Activated T-cell treated with anti-CD3 and anti-CD28 coated beads for 1 hour (primary cell): ENCODE measurements around the gene TNRC18.

Experiments
- DNase-seq: peaks from one replicate; pipeline ENCODE4 v3.0.0-alpha.2; 2020; ENCODE audit warnings: low read depth

Gene TNRC18

GRCh38 chr7:5450549-5451327 lies 27.1 kb upstream of the TNRC18 start:
- DNase-seq: peak; percentile 29

- no peak for DNase-seq
Measured at GRCh38 chr7:5448378-5449037, 24.9 kb upstream of the TNRC18 start.

GRCh38 chr7:5445981-5446594 lies 22.5 kb upstream of the TNRC18 start:
- no peak for DNase-seq

GRCh38 chr7:5443678-5444077 lies 20.0 kb upstream of the TNRC18 start:
- DNase-seq: no peak

- DNase-seq: no peak
Measured at GRCh38 chr7:5442757-5443305, 19.2 kb upstream of the TNRC18 start.

- no peak for DNase-seq
Measured at GRCh38 chr7:5441840-5442503, 18.3 kb upstream of the TNRC18 start.

GRCh38 chr7:5439572-5440496 lies 16.2 kb upstream of the TNRC18 start:
- no peak for DNase-seq

- no peak for DNase-seq
Measured at GRCh38 chr7:5439209-5439571, 15.6 kb upstream of the TNRC18 start.

- no peak for DNase-seq
Measured at GRCh38 chr7:5437987-5438386, 14.4 kb upstream of the TNRC18 start.

- DNase-seq: no peak
Measured at GRCh38 chr7:5437348-5437892, 13.8 kb upstream of the TNRC18 start.

GRCh38 chr7:5436003-5436678 lies 12.5 kb upstream of the TNRC18 start:
- DNase-seq: no peak

GRCh38 chr7:5435291-5436002 lies 11.8 kb upstream of the TNRC18 start:
- no peak for DNase-seq

GRCh38 chr7:5433181-5433580 lies 9.5 kb upstream of the TNRC18 start:
- no peak for DNase-seq

GRCh38 chr7:5432691-5433090 lies 9.1 kb upstream of the TNRC18 start:
- DNase-seq: no peak

- DNase-seq: no peak
Measured at GRCh38 chr7:5431560-5432015, 8.0 kb upstream of the TNRC18 start.

GRCh38 chr7:5430612-5430947 lies 6.9 kb upstream of the TNRC18 start:
- no peak for DNase-seq

GRCh38 chr7:5429857-5430611 lies 6.4 kb upstream of the TNRC18 start:
- DNase-seq: no peak

- no peak for DNase-seq
Measured at GRCh38 chr7:5429253-5429856, 5.7 kb upstream of the TNRC18 start.
